Neural cell (in vitro differentiated cells): ENCODE results near the gene BANP. TPM values are rescaled to one million over a fixed set of nuclear protein-coding genes. Genes with fewer than 3 reads are reported as not detected.

Experiments used
- H2AFZ ChIP-seq: fragments of 200-600, 300-800 bp; sonication (generic), shearing (Covaris generic); 2 replicates; pipeline ENCODE4 v1.6.0; 2014; ENCODE audit warnings: low read depth, mild to moderate bottlenecking, antibody characterized with exemption, low read length, moderate library complexity
- H3F3A ChIP-seq: fragments of 200-600 bp; shearing (Covaris generic); 2 replicates; pipeline ENCODE4 v1.6.1; 2016; ENCODE audit warnings: mild to moderate bottlenecking, moderate library complexity, mixed read lengths, antibody characterized with exemption, low read length; ENCODE audit not compliant: insufficient read depth, poor library complexity, severe bottlenecking
- H3K27ac ChIP-seq: fragments of 200-600, 300-800 bp; sonication (generic), shearing (Covaris generic); 2 replicates; pipeline ENCODE4 v1.5.1; 2014; ENCODE audit warnings: mild to moderate bottlenecking, low read length, moderate library complexity
- H3K27me3 ChIP-seq: fragments of 300-800, 200-600 bp; sonication (generic), shearing (Covaris generic); 2 replicates; pipeline ENCODE4 v1.6.0; 2014; ENCODE audit warnings: mild to moderate bottlenecking, low read depth, low read length, moderate library complexity; ENCODE audit not compliant: insufficient read depth
- H3K36me3 ChIP-seq: fragments of 300-800, 200-600 bp; sonication (generic), shearing (Covaris generic); 2 replicates; pipeline ENCODE4 v1.5.1; 2014; ENCODE audit warnings: mild to moderate bottlenecking, antibody characterized with exemption, low read length, moderate library complexity; ENCODE audit not compliant: insufficient read depth
- H3K4me2 ChIP-seq: fragments of 300-800, 200-600 bp; sonication (generic), shearing (Covaris generic); 2 replicates; pipeline ENCODE4 v1.6.0; 2014; ENCODE audit warnings: mild to moderate bottlenecking, low read length
- H3K4me3 ChIP-seq: fragments of 300-800, 200-600 bp; sonication (generic), shearing (Covaris generic); 2 replicates; pipeline ENCODE4 v1.5.1; 2014; ENCODE audit warnings: mild to moderate bottlenecking, low read length, moderate library complexity
- H3K79me2 ChIP-seq: fragments of 200-600 bp; shearing (Covaris generic); replicated peaks from 2 replicates; pipeline ENCODE4 v1.6.0; 2014; ENCODE audit warnings: mild to moderate bottlenecking, low read length, moderate library complexity; ENCODE audit not compliant: insufficient read depth
- H3K9ac ChIP-seq: fragments of 300-800, 200-600 bp; sonication (generic), shearing (Covaris generic); 2 replicates; pipeline ENCODE4 v1.6.1; 2016; ENCODE audit warnings: mild to moderate bottlenecking, low read length, mixed read lengths
- H3K9me2 ChIP-seq: fragments of 200-600 bp; shearing (Covaris generic); 2 replicates; pipeline ENCODE4 v1.6.1; 2016; ENCODE audit warnings: mild to moderate bottlenecking, low read length, mixed read lengths; ENCODE audit not compliant: insufficient read depth
- H3K9me3 ChIP-seq: fragments of 200-600, 300-800 bp; sonication (generic), shearing (Covaris generic); 2 replicates; pipeline ENCODE4 v1.6.1; 2016; ENCODE audit warnings: mild to moderate bottlenecking, mixed run types, low read length, moderate library complexity, mixed read lengths
- H4K20me1 ChIP-seq: fragments of 200-600 bp; shearing (Covaris generic); 2 replicates; pipeline ENCODE4 v1.6.1; 2016; ENCODE audit warnings: mild to moderate bottlenecking, mixed run types; ENCODE audit not compliant: insufficient read depth
- CTCF ChIP-seq: fragments of 450-650 bp; IDR thresholded peaks from 2 replicates; pipeline ENCODE4 v1.5.1; 2014; ENCODE audit warnings: antibody characterized with exemption, mild to moderate bottlenecking, moderate library complexity; ENCODE audit not compliant: poor library complexity, severe bottlenecking
- EP300 ChIP-seq: fragments of 450-650 bp; conservative IDR thresholded peaks from 2 replicates; pipeline ENCODE4 v1.6.1; 2014; ENCODE audit warnings: antibody characterized with exemption, mild to moderate bottlenecking, moderate library complexity; ENCODE audit not compliant: poor library complexity, severe bottlenecking
- EZH2 ChIP-seq: fragments of 200-600, 300-800 bp; shearing (Covaris generic), sonication (generic); IDR thresholded peaks from 2 replicates; pipeline ENCODE4 v1.6.1; 2014; ENCODE audit warnings: antibody characterized with exemption, low read length, borderline replicate concordance, mild to moderate bottlenecking; ENCODE audit not compliant: insufficient read depth, poor library complexity, severe bottlenecking
- MXI1 ChIP-seq: fragments of 450-650 bp; conservative IDR thresholded peaks from 2 replicates; pipeline ENCODE4 v1.6.1; 2014; ENCODE audit warnings: antibody characterized with exemption, mild to moderate bottlenecking; ENCODE audit not compliant: poor library complexity, severe bottlenecking
- POLR2AphosphoS5 ChIP-seq: IDR thresholded peaks from 2 replicates; pipeline ENCODE4 v1.6.1; 2012
- RAD21 ChIP-seq: fragments of 450-650 bp; conservative IDR thresholded peaks from 2 replicates; pipeline ENCODE4 v1.6.1; 2014; ENCODE audit warnings: antibody characterized with exemption, mild to moderate bottlenecking, moderate library complexity
- SMC3 ChIP-seq: fragments of 450-650 bp; conservative IDR thresholded peaks from 2 replicates; pipeline ENCODE4 v1.6.1; 2014; ENCODE audit warnings: antibody characterized with exemption, mild to moderate bottlenecking, moderate library complexity; ENCODE audit not compliant: poor library complexity
- TAF1 ChIP-seq: IDR thresholded peaks from 2 replicates; pipeline ENCODE4 v1.6.1; 2012; ENCODE audit warnings: low read depth
- polyA plus RNA-seq: library from polyadenylated mRNA; depleted of rRNA; stranded (reverse); fragments of >200 nt; gene quantifications from 2 replicates; pipeline ENCODE4 v1.2.3, GENCODE V29; 2014
- TF ChIP-seq, protein P1 (sequence below): IDR thresholded peaks from 2 replicates; pipeline ENCODE4 v1.6.1; 2012; ENCODE audit warnings: borderline replicate concordance

Gene BANP
- polyA plus RNA-seq, 1 donor from 2014 or later = 20.6 TPM

GRCh38 chr16:87966685-87967185 is 15.5 kb downstream of the BANP start:
- H3K4me3 ChIP-seq = no peak overlapping the region
- no peak overlapping the region for H3K27ac ChIP-seq
- H3K27me3 ChIP-seq = no peaks in the 10 kb centered on the region
- no peaks in the 10 kb centered on the region for H4K20me1 ChIP-seq
- no peak overlapping the region for H3K9ac ChIP-seq
- H2AFZ ChIP-seq = no peak overlapping the region
- no peak for TF ChIP-seq MXI1
- no peak for TF ChIP-seq SMC3
- TF ChIP-seq EZH2 = no peak
- TF ChIP-seq EP300 = no peak
- no peak for TF ChIP-seq CTCF
- TF ChIP-seq TAF1 = no peak
- TF ChIP-seq, protein P1, sequence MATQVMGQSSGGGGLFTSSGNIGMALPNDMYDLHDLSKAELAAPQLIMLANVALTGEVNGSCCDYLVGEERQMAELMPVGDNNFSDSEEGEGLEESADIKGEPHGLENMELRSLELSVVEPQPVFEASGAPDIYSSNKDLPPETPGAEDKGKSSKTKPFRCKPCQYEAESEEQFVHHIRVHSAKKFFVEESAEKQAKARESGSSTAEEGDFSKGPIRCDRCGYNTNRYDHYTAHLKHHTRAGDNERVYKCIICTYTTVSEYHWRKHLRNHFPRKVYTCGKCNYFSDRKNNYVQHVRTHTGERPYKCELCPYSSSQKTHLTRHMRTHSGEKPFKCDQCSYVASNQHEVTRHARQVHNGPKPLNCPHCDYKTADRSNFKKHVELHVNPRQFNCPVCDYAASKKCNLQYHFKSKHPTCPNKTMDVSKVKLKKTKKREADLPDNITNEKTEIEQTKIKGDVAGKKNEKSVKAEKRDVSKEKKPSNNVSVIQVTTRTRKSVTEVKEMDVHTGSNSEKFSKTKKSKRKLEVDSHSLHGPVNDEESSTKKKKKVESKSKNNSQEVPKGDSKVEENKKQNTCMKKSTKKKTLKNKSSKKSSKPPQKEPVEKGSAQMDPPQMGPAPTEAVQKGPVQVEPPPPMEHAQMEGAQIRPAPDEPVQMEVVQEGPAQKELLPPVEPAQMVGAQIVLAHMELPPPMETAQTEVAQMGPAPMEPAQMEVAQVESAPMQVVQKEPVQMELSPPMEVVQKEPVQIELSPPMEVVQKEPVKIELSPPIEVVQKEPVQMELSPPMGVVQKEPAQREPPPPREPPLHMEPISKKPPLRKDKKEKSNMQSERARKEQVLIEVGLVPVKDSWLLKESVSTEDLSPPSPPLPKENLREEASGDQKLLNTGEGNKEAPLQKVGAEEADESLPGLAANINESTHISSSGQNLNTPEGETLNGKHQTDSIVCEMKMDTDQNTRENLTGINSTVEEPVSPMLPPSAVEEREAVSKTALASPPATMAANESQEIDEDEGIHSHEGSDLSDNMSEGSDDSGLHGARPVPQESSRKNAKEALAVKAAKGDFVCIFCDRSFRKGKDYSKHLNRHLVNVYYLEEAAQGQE = no peak
- TF ChIP-seq RAD21 = no peak
- no peak for TF ChIP-seq POLR2AphosphoS5
- no peaks in the 10 kb centered on the region for H3K9me2 ChIP-seq
- peaks cover 25% of the 10 kb centered on the region for H3K79me2 ChIP-seq
- H3K4me2 ChIP-seq = no peak overlapping the region
- no peaks in the 10 kb centered on the region for H3K36me3 ChIP-seq
- H3F3A ChIP-seq = no peaks in the 10 kb centered on the region
- H3K9me3 ChIP-seq = no peaks in the 10 kb centered on the region

DNA sequence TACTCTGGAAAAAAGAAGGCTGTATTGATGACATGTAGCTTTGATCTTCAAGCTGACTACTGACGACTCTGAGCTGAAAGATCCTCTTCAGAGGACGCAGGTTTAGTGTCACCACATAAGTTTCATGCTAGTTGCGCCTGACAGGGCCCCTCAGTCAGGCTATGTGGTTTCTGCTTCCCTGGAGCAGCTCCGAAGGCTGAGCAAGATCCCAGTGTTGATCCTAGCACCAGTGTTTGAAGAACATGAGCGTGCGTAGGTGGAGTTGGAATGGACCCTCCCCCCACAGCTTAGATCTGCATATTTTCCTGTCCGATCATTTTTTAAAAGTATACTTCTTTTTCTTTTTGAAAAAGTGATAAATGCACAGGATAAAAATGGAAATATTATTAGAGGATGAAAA is 17.3 kb downstream of the BANP start:
- Histone ChIP-seq H3K36me3 (no peaks in the 10 kb centered on the region), H4K20me1 (no peaks in the 10 kb centered on the region), H3K79me2 (peaks cover 41% of the 10 kb centered on the region), H3K4me3 (no peak overlapping the region), H3K9me3 (no peaks in the 10 kb centered on the region), H2AFZ (no peak overlapping the region), H3K27ac (no peak overlapping the region), H3K27me3 (no peaks in the 10 kb centered on the region), H3F3A (no peaks in the 10 kb centered on the region), H3K9ac (no peak overlapping the region), H3K4me2 (no peak overlapping the region), H3K9me2 (no peaks in the 10 kb centered on the region)
- TF ChIP-seq MXI1 (no peak), EP300 (no peak), RAD21 (no peak), SMC3 (no peak), CTCF (no peak), TAF1 (no peak), EZH2 (no peak), POLR2AphosphoS5 (no peak)
- TF ChIP-seq, protein P1 = no peak
